SH-SY5Y (cell line): ENCODE results near the gene ENTREP1.

Experiments used
- GATA2 ChIP-seq: IDR thresholded peaks from 2 replicates; pipeline ENCODE4 v1.6.1; 2011; ENCODE audit warnings: mild to moderate bottlenecking, low read depth, low read length
- GATA3 ChIP-seq: IDR thresholded peaks from 2 replicates; pipeline ENCODE4 v1.6.1; 2011; ENCODE audit warnings: low read depth, mild to moderate bottlenecking, low read length, moderate library complexity

ENTREP1 gene

DNA sequence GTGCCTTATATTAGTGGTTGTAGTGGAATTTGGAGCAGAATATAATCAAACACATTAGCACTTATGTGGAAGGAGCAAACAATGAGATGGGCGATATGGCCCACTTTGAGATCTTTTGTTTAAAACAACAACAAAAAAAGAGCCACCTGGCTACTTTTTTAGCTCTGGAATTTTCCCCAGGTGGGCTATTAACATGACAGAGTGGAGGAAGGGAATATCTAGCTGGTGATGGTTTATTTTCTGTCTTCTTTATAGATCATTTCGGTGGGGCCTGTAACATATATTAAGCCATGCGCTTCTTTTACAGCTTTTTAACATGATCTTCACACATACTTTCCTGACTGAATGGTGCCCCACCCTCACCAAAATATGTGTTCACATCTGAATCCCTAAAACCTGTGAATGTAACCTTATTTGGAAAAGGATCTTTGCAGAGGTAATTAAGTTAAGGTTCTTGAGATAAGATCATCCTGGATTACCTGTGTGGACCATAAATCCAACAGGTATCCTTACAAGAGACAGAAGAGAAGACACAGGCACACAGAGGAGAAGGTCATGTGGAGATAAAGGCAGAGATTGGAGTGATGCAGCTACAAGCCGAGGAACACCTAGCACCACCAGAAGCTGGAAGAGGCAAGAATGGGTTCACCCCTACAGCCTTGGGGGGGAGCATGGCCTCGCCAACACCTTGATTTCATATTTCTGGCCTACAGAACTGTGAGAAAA is 16.6 kb upstream of the ENTREP1 start:
- TF ChIP-seq GATA3 (no peak), GATA2 (no peak)

DNA sequence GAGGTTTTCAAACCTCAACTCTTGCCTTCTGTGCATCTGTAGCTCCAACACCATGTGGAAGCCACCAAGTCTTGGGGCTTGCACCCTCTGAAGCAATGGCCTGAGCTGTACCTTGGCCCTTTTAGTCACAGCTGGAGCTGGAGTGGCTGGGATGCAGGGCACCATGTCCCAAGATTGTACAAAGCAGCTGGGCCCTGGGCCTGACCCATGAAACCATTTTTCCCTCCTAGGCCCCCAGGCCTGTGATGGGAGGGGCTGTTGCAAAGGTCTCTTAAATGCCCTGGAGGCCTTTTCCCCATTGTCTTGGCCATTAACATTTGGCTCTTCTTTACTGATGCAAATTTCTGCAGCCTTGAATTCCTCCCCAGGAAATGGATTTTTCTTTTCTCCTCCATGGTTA is 11.8 kb upstream of the ENTREP1 start:
- no peak for TF ChIP-seq GATA2
- no peak for TF ChIP-seq GATA3

DNA sequence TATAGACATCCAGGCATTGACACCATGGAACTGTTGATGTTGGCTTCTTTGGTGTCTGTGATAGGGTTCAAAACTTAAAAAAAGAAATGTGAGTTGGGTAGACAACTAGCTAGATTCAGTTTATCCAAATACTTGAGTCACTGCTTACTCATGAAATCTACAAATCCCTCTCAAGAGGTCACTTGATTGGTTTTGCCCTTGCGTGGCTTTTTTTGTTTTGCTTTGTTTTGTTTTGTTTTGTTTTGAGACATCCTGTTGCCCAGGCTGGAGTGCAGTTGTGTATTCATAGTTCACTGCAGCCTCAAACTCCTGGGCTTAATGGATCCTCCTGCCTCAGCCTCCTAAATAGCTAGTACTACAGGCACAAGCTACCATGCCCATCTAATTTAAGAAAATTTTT is 10.5 kb upstream of the ENTREP1 start:
- TF ChIP-seq GATA3 (no peak), GATA2 (no peak)

DNA sequence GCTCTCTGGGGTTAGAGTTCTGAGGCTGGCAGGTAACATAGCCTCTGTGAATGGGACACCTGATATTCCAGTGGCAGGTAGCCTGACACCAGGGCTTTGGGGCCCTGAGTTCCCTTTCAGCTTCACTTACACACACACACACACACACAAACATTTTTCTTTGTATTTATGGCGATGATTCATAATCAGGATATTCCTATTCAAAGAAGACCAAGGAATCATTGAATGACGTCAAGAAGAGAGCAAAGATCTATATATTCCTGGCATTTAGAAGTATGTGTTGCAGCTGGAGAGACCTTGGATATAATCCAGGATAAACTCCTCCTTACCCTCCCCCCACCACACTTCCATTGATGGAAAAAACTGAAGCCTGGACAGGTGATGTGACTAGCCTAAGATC is 7.9 kb upstream of the ENTREP1 start:
- TF ChIP-seq GATA3 (no peak), GATA2 (no peak)

GRCh38 chr9:69317894-69318293 is 7.1 kb upstream of the ENTREP1 start:
- TF ChIP-seq GATA3 (no peak), GATA2 (no peak)

DNA sequence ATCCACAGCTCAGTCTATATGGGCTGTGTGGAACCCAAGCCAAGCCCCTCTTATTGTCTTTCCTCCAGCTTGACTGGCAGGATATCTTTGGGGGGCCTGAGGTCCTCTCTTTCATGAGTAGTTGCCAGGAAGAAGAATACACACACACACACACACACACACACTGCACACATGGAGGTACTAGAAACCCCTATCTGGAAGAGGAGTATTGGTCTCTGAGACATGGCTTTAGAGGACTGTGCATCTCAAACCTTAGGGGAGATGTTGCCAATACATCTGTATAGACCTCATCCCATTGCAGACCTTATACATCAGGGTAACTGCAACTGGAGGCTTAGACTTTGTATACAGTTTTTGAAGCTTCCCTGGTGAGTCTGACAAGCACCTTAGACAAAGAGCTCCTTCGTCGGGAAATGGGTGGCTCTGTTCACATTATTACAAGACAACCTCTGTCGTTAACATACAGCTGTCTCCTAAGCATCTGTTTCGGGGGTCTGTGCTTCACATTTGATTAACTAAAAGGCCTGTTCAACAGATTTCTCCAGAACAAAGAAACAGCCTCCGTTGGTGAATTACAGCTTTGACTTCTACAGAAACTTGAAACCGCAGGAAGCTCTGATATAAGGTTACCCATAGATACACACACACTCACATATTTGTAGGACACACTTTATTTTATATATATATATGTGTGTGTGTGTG is 5.5 kb upstream of the ENTREP1 start:
- TF ChIP-seq GATA2 (no peak), GATA3 (no peak)

DNA sequence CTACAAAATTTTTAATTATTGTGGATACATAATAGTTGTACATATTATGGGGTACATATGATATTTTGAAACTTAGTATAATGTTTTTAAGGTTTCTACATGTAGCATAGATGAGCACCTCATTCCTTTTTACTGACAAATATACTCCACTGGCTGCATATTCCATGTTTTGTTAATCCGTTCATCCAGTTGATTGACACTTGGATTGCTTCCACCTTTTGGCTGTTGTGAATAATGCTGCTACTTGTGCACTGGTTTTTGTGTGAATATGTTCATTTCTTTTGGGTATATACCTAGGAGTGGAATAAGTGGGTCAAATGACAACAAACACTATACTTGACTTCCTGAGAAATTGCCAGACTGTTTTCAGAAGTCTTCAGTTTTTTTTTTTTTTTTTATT is 2.8 kb upstream of the ENTREP1 start:
- TF ChIP-seq GATA3 = no peak
- TF ChIP-seq GATA2 = no peak

- TF ChIP-seq GATA2 (no peak), GATA3 (no peak)
These were observed 1.2 kb upstream of the ENTREP1 start for GRCh38 chr9:69323861-69324260.

DNA sequence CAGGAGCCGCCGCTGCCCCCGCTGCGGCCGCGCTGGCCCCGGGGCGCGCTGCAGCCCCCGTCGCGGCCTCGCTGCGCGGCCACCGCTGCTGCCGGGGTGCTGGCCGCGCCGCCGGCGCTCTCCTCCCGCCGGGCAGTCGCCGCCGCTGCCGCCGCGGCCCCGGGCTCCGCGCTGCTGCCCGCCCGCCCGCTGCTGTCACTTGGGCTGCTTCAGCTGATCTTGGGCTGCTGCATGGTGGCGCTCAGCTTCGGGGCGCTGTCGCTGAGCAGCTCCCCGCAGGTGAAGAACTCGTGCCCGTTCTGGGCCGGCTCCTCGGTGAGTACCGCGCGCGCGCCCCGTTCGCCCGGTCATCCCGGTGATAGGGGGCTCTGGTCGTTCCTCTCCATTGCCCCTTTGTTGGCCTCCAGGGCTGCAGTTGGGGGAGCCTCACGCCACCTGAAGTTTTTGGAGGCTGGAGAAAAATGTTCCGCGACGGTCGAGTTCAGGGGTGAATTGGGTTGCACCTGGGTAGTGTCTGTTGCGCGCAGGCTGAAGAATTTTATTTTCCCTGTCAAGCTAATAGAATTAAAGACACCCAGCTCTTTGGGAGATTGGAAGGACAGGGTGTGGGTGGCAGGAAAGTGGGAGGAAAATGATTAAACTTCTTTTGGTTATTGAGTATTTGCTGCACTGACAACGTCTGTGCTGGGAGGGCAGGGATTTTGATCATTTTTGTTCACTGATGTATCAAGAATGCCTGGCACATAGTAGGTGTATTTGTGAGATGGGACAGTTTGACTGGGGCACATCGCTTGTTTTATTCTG is 596 bp downstream of the ENTREP1 start:
- no peak for TF ChIP-seq GATA3
- no peak for TF ChIP-seq GATA2

DNA sequence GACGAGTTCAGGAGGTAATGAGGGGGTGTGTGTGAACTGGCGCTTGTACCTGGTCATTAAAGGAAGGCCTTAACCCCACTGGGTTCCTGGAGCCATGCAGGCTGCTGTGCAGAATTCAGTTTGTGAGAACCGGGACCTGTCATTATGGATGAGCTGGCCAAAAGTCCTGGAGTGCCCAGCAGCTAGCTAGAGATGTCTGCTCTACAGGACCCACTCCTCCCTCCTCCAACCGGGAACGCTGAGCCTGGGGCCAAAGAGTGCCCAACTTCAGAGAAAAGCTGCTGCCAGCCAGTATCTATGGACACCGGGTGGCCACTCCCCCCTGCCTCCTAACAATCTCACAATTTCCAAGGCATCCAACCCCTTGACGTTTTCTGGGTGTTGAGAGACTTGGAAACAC is 1.2 kb downstream of the ENTREP1 start:
- TF ChIP-seq GATA3 (no peak), GATA2 (no peak)

DNA sequence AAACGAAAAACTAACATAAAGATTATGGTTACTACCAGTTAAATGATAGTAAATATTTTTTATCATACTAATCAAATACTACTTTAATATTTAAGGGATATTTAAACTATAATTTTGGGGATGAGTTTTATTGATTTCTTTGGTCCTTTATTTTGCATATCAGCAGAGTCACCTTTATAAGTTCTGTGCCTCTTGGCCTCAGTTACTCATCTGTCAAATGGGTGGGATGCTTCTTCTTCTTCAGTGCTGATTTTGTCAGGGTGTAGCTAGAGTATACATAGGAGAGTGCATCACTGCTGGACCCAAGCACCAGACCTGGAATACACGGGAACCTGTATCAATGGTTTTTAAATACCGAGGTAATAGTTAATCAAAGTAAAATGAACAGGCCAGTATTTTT is 5.6 kb downstream of the ENTREP1 start:
- no peak for TF ChIP-seq GATA2
- no peak for TF ChIP-seq GATA3

DNA sequence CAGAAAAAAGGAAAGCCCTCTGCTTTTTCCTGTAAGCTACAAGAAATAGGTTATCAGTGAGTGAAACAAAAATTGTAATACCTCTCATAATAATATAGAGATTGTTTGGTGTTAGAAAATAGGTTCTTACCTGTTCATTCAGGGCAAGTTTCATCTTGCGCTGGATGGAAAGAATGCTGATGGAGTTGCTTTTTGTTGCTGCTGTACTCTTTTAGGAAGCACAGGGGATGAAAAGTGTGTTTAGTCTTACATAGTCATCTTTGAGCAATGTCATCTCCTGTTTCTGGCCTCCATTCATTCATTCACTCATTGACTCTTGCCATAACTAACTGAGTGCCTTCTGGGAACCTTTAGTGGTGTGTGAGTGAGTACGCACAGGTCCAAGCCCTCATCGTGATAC is 6.4 kb downstream of the ENTREP1 start:
- TF ChIP-seq GATA3 (no peak), GATA2 (no peak)

DNA sequence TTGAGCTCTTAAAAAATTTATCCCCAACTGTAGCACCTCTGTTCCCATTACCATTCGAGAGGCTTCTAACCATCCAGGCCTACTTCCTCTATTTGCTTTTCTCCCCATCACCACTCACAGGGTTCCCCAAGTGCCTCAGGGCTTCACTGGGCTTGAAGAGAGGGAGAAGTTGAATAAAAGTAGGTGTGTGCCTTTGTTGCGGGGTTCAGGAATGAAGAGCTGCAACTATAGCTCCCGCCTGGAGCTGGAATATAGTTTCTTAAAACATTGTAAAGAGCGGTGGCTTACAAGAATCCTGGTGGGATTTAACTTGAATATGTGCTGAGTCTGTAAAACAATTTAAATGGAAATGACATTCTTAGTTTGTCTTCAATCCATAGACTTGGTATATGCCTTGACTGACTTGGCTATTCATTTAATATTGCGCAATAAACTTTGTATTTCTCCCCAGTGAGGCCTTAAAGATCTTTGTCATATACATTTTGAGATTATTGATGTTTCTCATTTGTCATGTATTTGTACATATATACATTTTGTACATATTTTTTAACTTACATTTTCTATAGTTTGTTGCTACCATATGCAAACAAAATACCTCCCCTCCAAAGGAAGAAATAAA is 7.2 kb downstream of the ENTREP1 start:
- TF ChIP-seq GATA3 (no peak), GATA2 (no peak)

DNA sequence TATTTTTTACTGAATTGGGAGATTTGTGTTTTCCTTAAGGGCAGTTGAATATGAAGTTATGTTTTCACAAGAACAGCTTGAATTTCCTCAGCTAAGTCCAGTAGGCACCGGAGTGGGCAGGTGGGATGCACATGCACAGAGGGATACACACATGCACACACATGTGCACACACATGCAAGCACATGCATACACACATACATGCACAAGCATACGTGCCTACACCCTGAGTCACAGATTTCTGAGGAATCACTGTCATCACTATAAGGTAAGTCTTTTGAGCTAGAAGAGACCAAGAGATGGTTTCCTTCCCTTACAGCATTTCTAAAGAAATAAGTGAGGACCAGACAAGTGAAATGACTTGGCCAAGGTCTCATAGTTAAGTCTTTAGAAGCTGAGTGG is 8.7 kb downstream of the ENTREP1 start:
- no peak for TF ChIP-seq GATA2
- no peak for TF ChIP-seq GATA3
